T-helper 2 cell (primary cell): ENCODE data around the gene COPS9.

Source experiments
- DNase-seq, 5 experiments: peaks; one replicate each; pipeline versions ENCODE4 v3.0.0 to v3.0.0-alpha.2; 2012 to 2022

The COPS9 gene

DNA sequence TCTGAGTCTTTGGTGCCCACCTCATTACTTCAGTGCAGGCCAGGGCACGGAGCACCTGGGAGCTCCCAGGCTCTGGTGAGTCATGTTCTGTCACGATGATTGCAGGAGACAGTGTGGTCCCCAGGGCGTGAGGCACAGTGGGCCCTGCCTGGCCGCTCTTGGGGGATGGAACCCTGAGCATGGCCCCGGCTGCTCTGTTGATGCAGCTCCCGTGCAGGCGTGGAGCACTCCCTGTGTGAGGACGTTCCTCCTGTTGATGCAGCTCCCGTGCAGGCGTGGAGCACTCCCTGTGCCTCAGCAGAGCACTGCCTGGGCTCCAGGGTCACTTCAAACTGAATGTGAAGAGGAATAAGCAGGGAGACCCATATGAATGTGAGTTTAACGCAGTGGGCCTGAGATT is 30.1 kb downstream of the COPS9 start:
- DNase-seq, result no peak

DNA sequence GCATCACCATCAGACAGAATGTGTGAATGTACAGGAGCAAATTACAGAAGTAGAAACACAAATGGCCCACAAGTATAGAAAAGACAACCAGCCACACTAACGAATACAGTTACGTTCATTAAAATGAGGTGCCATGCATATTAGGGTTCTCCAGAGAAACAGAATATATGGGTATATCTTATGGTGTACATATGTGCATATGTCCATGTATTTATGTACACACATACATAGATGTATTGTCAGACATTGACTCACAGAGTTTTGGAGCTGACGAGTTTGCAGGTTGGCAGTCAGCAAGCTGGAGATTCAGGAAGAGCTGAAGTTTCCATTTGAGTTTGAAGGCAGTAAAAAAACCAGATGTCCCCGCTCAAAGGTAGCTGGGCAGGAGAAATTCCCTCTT is 33.0 kb downstream of the COPS9 start:
- no peak for DNase-seq

DNA sequence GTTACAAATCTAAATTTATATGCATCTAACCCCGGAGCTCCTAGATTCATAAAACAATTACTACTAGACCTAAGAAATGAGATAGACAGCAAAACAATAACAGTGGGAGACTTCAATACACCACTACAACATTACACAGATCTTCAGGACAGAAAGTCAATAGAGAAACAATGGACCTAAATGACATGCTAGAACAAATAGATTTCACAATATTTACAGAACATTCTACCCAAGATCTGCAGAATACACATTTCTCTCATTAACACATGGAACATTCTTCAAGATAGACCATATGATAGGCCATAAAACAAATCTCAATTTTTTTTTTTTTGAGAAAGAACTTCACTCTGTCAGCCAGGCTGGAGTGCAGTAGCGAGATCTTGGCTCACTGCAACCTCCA is 37.8 kb downstream of the COPS9 start:
- DNase-seq, result no peak

DNA sequence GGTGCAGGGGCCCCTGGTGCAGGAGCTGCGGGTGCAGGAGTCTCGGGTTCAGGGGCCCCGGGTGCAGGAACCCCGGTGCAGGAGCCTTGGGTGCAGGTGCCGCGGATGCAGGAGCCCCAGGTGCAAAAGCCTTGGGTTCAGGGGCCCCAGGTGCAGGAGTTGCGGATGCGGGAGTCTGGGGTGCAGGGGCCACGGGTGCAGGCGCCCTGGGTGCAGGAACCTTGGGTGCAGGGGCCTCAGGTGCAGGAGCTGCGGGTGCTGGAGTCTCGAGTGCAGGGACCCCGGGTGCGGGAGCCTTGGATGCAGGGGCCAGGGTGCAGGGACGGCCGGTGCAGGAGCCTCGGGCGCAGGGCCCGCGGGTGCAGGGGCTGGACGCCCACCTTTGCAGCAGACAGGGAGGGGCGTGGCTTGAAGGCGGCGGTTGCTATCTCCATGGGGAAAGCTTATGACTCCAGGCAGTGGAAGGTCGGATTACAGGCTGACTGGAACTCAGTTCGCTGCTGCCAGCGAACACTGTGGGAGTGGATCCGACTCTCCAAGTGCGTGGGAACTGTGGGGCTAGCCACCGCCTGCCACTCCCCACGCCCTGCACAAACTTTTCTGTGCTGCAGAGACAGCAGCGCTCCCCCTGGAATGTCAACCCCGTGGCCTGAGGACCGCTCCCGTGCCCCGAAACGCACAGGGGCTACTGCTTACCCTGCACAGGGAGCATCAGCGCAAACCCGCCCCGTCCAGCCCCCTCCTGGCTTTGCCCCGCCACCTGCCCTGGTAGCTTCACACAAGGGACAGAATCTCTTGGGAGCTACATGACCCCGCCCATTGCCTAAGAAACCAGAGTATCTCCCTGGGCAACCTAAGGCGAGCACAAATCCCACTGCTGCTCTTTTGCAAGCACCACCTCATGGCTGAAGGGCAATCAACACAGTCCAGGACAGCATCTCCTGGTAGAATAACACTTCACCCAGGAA is 40.3 kb downstream of the COPS9 start:
- DNase-seq, result no peak

DNA sequence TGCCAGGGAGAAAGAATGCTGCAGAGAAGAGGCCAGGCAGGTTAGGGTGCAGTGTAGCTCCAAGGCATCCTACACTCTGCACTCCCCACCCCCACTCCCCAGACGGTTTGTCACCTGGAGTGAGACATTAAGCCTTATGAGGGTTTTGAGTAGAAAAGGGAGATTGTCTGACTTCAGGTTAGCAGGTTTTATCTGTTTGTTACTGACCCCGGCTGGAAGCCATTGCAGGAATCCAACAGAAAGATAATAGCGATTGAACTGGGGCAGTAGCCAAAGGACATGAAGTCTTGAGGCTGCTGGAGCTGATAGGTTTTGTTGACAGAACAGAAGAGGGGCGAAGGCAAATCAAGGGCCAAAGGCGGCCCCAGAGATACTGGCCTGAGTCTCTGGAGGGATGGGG is 46.8 kb downstream of the COPS9 start:
- no peak for DNase-seq

DNA sequence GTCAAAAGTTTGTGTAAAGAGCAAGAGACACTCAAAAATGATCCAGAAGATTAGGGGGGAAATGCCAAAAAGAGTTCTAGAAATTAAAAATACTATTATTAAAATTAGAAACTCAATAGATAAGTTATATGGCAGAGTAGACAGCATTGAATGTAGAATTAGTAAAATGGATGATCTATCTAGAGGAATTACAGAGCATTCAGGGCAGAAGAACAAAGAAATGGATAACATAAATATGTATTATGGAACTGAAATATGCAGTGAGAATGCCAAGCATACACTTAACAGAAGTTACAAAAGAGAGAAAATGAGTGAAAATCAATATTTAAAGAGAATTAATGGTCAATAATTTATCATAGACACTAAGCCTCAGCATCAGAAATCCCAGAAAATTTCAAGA is 49.5 kb downstream of the COPS9 start:
- no peak for DNase-seq
